ENCODE measurements around the gene ATP5F1A. TPM values are rescaled to one million over a fixed set of nuclear protein-coding genes. Genes with fewer than 3 reads are reported as not detected.

The ATP5F1A gene
- polyA plus RNA-seq, 1 experiment = 937 TPM

- Histone ChIP-seq H3K4me3 (ENCODE audit: low read depth, low read length) (no peak overlapping the region), H3K27me3 (ENCODE audit: control insufficient read depth, insufficient read depth, low read length) (no peaks in the 10 kb centered on the region), H3K27ac (ENCODE audit: low read depth, low read length) (no peak overlapping the region), H3K9me3 (ENCODE audit: control insufficient read depth, insufficient read depth, low read length) (peaks cover 3% of the 10 kb centered on the region; the same call in 1 of the 2 replicates)
- TF ChIP-seq, protein P1, sequence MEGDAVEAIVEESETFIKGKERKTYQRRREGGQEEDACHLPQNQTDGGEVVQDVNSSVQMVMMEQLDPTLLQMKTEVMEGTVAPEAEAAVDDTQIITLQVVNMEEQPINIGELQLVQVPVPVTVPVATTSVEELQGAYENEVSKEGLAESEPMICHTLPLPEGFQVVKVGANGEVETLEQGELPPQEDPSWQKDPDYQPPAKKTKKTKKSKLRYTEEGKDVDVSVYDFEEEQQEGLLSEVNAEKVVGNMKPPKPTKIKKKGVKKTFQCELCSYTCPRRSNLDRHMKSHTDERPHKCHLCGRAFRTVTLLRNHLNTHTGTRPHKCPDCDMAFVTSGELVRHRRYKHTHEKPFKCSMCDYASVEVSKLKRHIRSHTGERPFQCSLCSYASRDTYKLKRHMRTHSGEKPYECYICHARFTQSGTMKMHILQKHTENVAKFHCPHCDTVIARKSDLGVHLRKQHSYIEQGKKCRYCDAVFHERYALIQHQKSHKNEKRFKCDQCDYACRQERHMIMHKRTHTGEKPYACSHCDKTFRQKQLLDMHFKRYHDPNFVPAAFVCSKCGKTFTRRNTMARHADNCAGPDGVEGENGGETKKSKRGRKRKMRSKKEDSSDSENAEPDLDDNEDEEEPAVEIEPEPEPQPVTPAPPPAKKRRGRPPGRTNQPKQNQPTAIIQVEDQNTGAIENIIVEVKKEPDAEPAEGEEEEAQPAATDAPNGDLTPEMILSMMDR (IDR thresholded peaks at IDR 0.05; ENCODE audit: low read depth, low read length) = no peak
- POLR2A ChIA-PET = no interaction called here
- no peak for DNase-seq (ENCODE audit: low read depth, low spot score)
- CTCF ChIA-PET = no interaction called here
Observed at GRCh38 chr18:46068763-46069162, 29.3 kb downstream of the ATP5F1A start.

DNA sequence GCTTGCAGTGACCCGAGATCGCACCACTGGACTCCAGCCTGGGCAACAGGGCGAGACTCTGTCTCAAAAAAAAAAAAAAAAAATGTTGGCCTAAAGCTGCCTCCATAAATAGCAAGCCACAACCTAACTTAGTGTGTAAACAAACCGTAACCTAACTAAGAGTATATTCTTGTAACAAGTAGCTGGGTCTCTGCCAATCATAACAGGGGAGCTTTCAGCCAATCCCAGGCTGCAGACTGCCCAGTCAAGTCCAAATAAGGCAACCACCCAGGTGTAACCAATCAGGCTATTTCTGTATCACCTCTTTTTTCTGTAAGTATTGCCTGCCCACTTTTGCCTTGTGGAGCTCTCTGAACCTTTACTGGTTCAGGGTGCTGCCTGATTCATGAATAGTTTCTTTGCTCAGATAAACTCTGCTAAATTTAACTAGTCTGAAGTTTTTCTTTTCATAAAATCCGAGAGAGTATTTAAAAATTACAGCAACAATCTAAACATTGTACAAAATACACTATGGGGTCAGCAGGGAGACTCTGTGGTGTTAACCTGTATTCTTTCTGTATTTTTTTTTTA, 30.6 kb downstream of the ATP5F1A start:
- H3K9me3 ChIP-seq (ENCODE audit: control insufficient read depth, insufficient read depth, low read length) = peaks cover 3% of the 10 kb centered on the region; the same call in 1 of the 2 replicates
- H3K27me3 ChIP-seq (ENCODE audit: control insufficient read depth, insufficient read depth, low read length) = no peaks in the 10 kb centered on the region
- ChIA-PET POLR2A (no interaction called here), CTCF (interaction anchor here (0.7 kb wide), 1 partner anchor 1411 kb away, joined by 3 read pairs; no protein-coding TSS in a partner anchor)
- no peak for DNase-seq (ENCODE audit: low read depth, low spot score)
- TF ChIP-seq, protein P1 (IDR thresholded peaks at IDR 0.05; ENCODE audit: low read depth, low read length) = no peak
- no peak overlapping the region for H3K4me3 ChIP-seq (ENCODE audit: low read depth, low read length)
- H3K27ac ChIP-seq (ENCODE audit: low read depth, low read length) = no peak overlapping the region

GRCh38 chr18:46062781-46063180, 35.3 kb downstream of the ATP5F1A start:
- H3K27me3 ChIP-seq (ENCODE audit: control insufficient read depth, insufficient read depth, low read length) = no peaks in the 10 kb centered on the region
- TF ChIP-seq, protein P1 (IDR thresholded peaks at IDR 0.05; ENCODE audit: low read depth, low read length) = no peak
- POLR2A ChIA-PET = interaction anchor here (1.7 kb wide), 1 partner anchor 11 kb away, joined by 6 read pairs; no protein-coding TSS in a partner anchor
- no peak overlapping the region for H3K27ac ChIP-seq (ENCODE audit: low read depth, low read length)
- H3K9me3 ChIP-seq (ENCODE audit: control insufficient read depth, insufficient read depth, low read length) = peaks cover 3% of the 10 kb centered on the region; the same call in 1 of the 2 replicates
- CTCF ChIA-PET = no interaction called here
- H3K4me3 ChIP-seq (ENCODE audit: low read depth, low read length) = no peak overlapping the region
- DNase-seq (ENCODE audit: low read depth, low spot score) = no peak

DNA sequence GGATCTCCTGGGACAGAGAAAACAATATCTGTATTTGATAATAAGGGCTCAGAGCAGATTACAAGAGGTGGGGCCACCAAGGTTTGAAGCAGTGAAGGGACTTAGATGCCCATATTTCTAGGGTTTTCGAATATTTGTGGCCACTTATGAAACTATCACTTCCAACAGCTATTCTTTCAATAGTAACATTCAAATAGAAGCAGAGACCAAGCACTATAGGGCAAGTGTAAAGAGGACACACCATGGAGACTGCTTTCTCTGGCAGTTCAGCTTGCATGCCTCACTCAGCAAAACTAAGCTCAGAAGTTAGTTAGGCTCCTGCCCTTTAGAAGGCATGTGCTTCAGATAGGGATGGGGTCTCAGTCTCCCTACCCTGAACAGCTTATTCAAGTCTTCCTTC, 36.3 kb downstream of the ATP5F1A start:
- ChIA-PET CTCF (interaction anchor here (1.3 kb wide), 1 partner anchor 12 kb away, joined by 5 read pairs; no protein-coding TSS in a partner anchor), POLR2A (interaction anchor here (0.6 kb wide), 1 partner anchor 21 kb away, joined by 5 read pairs; no protein-coding TSS in a partner anchor)
- no peaks in the 10 kb centered on the region for H3K9me3 ChIP-seq (ENCODE audit: control insufficient read depth, insufficient read depth, low read length)
- TF ChIP-seq, protein P1 (IDR thresholded peaks at IDR 0.05; ENCODE audit: low read depth, low read length) = no peak
- no peak overlapping the region for H3K27ac ChIP-seq (ENCODE audit: low read depth, low read length)
- DNase-seq (ENCODE audit: low read depth, low spot score) = no peak
- H3K4me3 ChIP-seq (ENCODE audit: low read depth, low read length) = no peak overlapping the region
- no peaks in the 10 kb centered on the region for H3K27me3 ChIP-seq (ENCODE audit: control insufficient read depth, insufficient read depth, low read length)

- ChIA-PET POLR2A (interaction anchor here (0.6 kb wide), 1 partner anchor 21 kb away, joined by 5 read pairs; no protein-coding TSS in a partner anchor), CTCF (interaction anchor here (1.3 kb wide), 1 partner anchor 12 kb away, joined by 5 read pairs; no protein-coding TSS in a partner anchor)
Observed at GRCh38 chr18:46061387-46061786, 36.7 kb downstream of the ATP5F1A start.

More at GRCh38 chr18:46061387-46061786, 36.7 kb downstream of the ATP5F1A start:
- no peak overlapping the region for H3K4me3 ChIP-seq (ENCODE audit: low read depth, low read length)
- no peak overlapping the region for H3K27ac ChIP-seq (ENCODE audit: low read depth, low read length)
- H3K27me3 ChIP-seq (ENCODE audit: control insufficient read depth, insufficient read depth, low read length) = no peaks in the 10 kb centered on the region
- H3K9me3 ChIP-seq (ENCODE audit: control insufficient read depth, insufficient read depth, low read length) = no peaks in the 10 kb centered on the region
- TF ChIP-seq, protein P1 (IDR thresholded peaks at IDR 0.05; ENCODE audit: low read depth, low read length) = no peak
- DNase-seq (ENCODE audit: low read depth, low spot score) = no peak

Data from AG04450 (cell line).